HL-60 (cell line): ENCODE data around the gene SPAG4.

Experiments
- DNase-seq, 2 experiments: peaks; one replicate each; pipeline ENCODE4 v3.0.0-alpha.2; 2010 to 2020; ENCODE audit warnings: low read depth in 1 of 2, low spot score in 1 of 2
- H3K27ac ChIP-seq: fragments of 250-450 bp; sonication (Bioruptor Pico); replicated peaks from 2 replicates; pipeline ENCODE4 v1.5.1; 2020; ENCODE audit warnings: mild to moderate bottlenecking, moderate library complexity
- H3K27me3 ChIP-seq: fragments of 250-450 bp; sonication (Bioruptor Pico); 2 replicates; pipeline ENCODE4 v1.5.1; 2021; ENCODE audit warnings: mild to moderate bottlenecking, moderate library complexity; ENCODE audit not compliant: insufficient read depth, poor library complexity, severe bottlenecking
- H3K4me3 ChIP-seq: replicated peaks from 2 replicates; pipeline ENCODE4 v1.5.1; 2011; ENCODE audit warnings: mild to moderate bottlenecking, control low read depth, low read length; ENCODE audit not compliant: insufficient read depth
- CTCF ChIP-seq: IDR thresholded peaks from one replicate; pipeline ENCODE4 v1.5.1; 2011; ENCODE audit warnings: low read length, control low read depth, inconsistent platforms; ENCODE audit not compliant: insufficient read depth
- GABPA ChIP-seq: IDR thresholded peaks from 2 replicates; pipeline ENCODE4 v1.6.1; 2012; ENCODE audit warnings: low read depth
- POLR2AphosphoS5 ChIP-seq: IDR thresholded peaks from 2 replicates; pipeline ENCODE4 v1.6.1; 2012; ENCODE audit warnings: low read depth
- REST ChIP-seq: IDR thresholded peaks from 2 replicates; pipeline ENCODE4 v1.6.1; 2012; ENCODE audit warnings: low read depth; ENCODE audit not compliant: insufficient replicate concordance
- SPI1 ChIP-seq: IDR thresholded peaks from 2 replicates; pipeline ENCODE4 v1.6.1; 2012; ENCODE audit warnings: low read depth, mild to moderate bottlenecking, borderline replicate concordance

SPAG4 gene

DNA sequence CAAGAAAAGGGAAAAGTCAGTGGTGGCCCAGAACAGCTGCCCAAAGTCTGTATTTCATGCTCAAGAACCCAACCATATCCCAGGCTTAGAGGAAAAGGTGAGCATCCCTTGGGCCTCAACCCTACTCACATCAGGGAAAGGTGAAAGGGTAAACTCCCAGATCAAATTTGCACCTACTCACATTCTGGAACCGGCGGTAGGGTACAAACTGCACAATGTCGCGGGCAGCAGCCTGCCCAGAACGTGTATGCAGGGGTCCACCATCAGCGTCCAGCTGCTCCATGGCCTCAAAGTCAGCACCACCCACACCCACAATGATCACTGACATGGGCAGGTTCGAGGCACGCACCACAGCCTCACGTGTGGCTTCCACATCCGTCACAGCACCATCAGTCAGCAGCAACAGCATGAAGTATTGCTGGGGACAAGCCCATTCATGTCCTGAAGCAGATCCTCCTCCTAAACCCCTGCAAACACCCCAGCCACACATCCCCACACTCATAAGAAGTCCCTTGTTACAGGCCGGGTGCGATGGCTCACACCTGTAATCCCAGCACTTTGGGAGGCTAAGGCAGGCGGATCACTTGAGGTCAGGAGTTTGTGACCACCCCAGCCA, 10.9 kb downstream of the SPAG4 start:
- H3K27me3 ChIP-seq = no peaks in the 10 kb centered on the region
- H3K4me3 ChIP-seq = no peak overlapping the region
- H3K27ac ChIP-seq = no peak overlapping the region
- no peak for DNase-seq
- TF ChIP-seq CTCF (no peak), GABPA (no peak), POLR2AphosphoS5 (no peak), SPI1 (no peak), REST (no peak)

DNA sequence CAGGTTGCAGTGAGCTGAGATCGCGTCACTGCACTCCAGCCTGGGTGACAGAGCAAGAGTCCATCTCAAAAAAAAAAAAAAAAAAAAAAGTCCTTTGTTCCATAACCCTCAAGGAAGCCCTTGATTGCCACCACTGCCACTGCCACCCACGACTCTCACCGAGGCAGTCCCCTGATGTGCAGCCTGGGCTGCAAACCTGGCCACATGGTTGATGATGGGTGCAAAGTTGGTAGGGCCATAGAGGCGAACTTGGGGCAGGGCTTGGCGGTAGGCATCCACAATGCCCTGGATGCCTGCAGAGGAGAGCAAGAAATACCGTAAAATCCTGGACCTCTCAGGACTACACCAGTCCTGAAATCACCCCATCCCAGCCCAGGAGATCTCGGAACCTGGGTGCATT, 11.5 kb downstream of the SPAG4 start:
- Histone ChIP-seq H3K4me3 (no peak overlapping the region), H3K27me3 (no peaks in the 10 kb centered on the region), H3K27ac (no peak overlapping the region)
- DNase-seq = no peak
- TF ChIP-seq POLR2AphosphoS5 (no peak), SPI1 (no peak)

- no peak overlapping the region for H3K4me3 ChIP-seq
- DNase-seq = peak in 1 of 2 experiments; percentile 58
- TF ChIP-seq GABPA = no peak
- no peak for TF ChIP-seq SPI1
- TF ChIP-seq POLR2AphosphoS5 = no peak
- TF ChIP-seq REST = no peak
- TF ChIP-seq CTCF = no peak
- H3K27ac ChIP-seq = peak overlapping the region; percentile 57
- no peaks in the 10 kb centered on the region for H3K27me3 ChIP-seq
Measured at GRCh38 chr20:35629427-35630145, 14.0 kb downstream of the SPAG4 start.

DNA sequence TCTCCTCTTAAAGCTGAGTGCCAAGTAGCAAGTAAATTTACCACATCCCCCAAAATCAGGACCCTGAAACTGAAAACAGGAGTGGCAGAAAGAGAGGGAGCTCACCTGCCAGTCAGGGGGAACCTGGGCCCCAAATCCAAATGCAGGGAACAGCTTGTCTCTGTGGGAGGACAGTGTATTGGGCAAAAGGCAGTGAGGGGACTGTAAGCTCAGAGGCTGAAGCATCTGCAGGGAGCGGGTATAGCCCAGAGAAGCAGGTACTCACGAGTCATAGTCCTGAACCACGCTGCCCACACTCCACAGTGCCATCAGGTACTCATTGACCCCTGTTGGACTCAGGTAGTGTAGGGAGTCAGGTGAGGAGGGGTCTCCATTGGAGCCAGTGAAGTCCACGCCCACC, 15.0 kb downstream of the SPAG4 start:
- no peaks in the 10 kb centered on the region for H3K27me3 ChIP-seq
- TF ChIP-seq CTCF = no peak
- TF ChIP-seq POLR2AphosphoS5 = no peak
- TF ChIP-seq SPI1 = no peak
- no peak for TF ChIP-seq REST
- TF ChIP-seq GABPA = no peak
- DNase-seq = no peak
- H3K27ac ChIP-seq = peak overlapping the region; percentile 57
- no peak overlapping the region for H3K4me3 ChIP-seq
